ENCODE data around the gene MGMT. TPM values are rescaled to one million over a fixed set of nuclear protein-coding genes. Genes with fewer than 3 reads are reported as not detected.

Gene MGMT
- total RNA-seq, 1 donor from 2014 or later = 51.4 TPM

DNA sequence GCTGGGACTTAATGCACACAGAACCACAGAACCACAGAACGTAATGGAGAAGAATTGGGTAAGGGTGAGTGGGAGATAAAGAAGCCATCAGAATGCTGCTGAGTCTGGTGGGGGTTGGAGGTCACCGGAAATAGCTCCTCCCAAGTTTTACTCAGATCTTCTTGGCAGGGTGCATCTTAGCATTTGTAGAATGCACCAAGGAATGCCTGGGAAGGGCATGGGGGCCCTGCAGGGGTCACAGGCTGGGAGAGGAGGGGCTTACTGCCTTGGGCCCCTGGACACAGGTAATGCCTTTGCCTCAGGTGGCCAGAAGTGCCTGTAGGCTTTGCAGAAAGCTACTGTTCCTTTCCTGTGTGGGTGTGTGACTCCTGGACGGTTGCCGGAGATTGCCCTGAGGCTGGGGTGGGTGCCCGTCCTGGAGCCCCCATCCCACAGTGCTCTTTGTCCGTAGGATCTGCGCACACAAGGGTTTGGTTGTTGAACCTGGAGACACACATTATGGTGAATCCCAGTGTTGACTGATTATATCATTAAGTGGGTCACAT is 55.1 kb downstream of the MGMT start:
- TF ChIP-seq, protein P1, sequence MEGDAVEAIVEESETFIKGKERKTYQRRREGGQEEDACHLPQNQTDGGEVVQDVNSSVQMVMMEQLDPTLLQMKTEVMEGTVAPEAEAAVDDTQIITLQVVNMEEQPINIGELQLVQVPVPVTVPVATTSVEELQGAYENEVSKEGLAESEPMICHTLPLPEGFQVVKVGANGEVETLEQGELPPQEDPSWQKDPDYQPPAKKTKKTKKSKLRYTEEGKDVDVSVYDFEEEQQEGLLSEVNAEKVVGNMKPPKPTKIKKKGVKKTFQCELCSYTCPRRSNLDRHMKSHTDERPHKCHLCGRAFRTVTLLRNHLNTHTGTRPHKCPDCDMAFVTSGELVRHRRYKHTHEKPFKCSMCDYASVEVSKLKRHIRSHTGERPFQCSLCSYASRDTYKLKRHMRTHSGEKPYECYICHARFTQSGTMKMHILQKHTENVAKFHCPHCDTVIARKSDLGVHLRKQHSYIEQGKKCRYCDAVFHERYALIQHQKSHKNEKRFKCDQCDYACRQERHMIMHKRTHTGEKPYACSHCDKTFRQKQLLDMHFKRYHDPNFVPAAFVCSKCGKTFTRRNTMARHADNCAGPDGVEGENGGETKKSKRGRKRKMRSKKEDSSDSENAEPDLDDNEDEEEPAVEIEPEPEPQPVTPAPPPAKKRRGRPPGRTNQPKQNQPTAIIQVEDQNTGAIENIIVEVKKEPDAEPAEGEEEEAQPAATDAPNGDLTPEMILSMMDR (conservative IDR thresholded peaks at IDR 0.05; ENCODE audit: low read depth, low read length) = no peak
- no peak overlapping the region for H3K4me3 ChIP-seq (ENCODE audit: low read depth, low read length)
- DNase-seq (ENCODE audit: low read depth) = no peak

DNA sequence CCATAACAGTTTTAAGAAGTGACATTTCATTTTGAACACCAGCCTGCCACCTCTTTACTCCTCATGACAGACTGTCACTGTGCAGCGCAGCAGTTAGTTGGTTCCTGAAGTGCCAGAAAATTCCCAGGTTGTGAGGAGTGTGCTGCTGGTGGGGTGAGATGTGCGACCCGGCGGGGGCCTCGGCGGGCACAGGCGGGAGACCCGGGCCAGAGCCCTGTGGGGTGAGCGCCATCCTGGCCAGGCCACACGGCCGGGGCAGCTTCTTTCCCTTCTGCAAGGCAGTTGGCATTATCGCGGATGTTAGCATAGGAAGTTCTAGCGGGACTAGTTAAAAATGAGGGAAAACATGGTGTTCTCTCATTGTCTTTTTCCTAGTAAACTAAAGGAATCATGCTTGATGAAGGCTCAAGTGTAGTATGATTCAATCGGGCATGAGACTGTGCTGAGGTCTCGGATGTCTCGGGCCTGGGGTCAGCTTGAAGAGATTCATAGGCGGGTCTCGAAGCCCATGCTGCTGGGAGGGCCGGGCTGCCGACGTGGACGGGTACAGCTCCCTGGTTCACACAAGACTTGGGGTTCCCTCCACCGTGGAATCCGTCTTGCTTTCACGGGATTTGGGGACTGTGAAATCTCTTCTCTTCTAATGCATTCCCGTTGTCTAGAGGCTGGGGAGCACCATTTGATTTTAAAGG is 56.1 kb downstream of the MGMT start:
- no peak for DNase-seq (ENCODE audit: low read depth)
- TF ChIP-seq, protein P1 (conservative IDR thresholded peaks at IDR 0.05; ENCODE audit: low read depth, low read length) = no peak
- H3K4me3 ChIP-seq (ENCODE audit: low read depth, low read length) = no peak overlapping the region

GRCh38 chr10:129523723-129524316 is 56.8 kb downstream of the MGMT start:
- TF ChIP-seq, protein P1 (conservative IDR thresholded peaks at IDR 0.05; ENCODE audit: low read depth, low read length) = no peak
- no peak overlapping the region for H3K4me3 ChIP-seq (ENCODE audit: low read depth, low read length)
- DNase-seq (ENCODE audit: low read depth) = no peak

GRCh38 chr10:129524936-129525335 is 57.9 kb downstream of the MGMT start:
- TF ChIP-seq, protein P1 (conservative IDR thresholded peaks at IDR 0.05; ENCODE audit: low read depth, low read length) = no peak
- no peak overlapping the region for H3K4me3 ChIP-seq (ENCODE audit: low read depth, low read length)
- DNase-seq (ENCODE audit: low read depth) = no peak

- TF ChIP-seq, protein P1 (conservative IDR thresholded peaks at IDR 0.05; ENCODE audit: low read depth, low read length) = no peak
- no peak for DNase-seq (ENCODE audit: low read depth)
- no peak overlapping the region for H3K4me3 ChIP-seq (ENCODE audit: low read depth, low read length)
Measured at GRCh38 chr10:129525401-129525801, 58.4 kb downstream of the MGMT start.

DNA sequence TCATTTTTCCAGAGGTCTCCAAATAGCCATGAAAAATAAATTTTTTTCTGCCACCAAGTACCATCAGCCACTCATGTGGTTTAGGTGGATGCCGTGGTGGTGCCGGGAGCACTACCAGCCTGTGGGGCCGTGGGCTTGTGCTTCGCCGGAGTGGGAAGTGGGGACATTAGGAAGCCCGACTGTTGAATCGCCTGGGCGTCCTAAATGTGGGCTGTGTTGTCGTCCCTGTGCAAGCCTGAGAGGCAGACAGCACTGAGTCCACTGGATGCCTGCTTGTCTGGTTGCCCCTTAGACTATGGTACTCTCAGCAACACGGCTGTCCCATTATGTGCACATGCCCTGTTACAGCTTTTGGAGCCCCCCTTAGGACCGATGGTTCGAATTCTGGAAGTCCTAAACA is 59.9 kb downstream of the MGMT start:
- TF ChIP-seq, protein P1 (conservative IDR thresholded peaks at IDR 0.05; ENCODE audit: low read depth, low read length) = no peak
- no peak for DNase-seq (ENCODE audit: low read depth)
- H3K4me3 ChIP-seq (ENCODE audit: low read depth, low read length) = no peak overlapping the region

All from epithelial cell of proximal tubule (primary cell).